Bronchial epithelial cell (primary cell): ENCODE measurements around the gene AMHR2. TPM values are rescaled to one million over a fixed set of nuclear protein-coding genes. Genes with fewer than 3 reads are reported as not detected.

Source experiments
- DNase-seq: peaks from one replicate; pipeline ENCODE4 v3.0.0-alpha.2; 2010; ENCODE audit warnings: low read depth
- FAIRE-seq: peaks from 2 replicates; lab custom pipeline; 2011; peaks lifted over from hg19 to GRCh38; lab: Jason Lieb, UNC
- H3K27me3 ChIP-seq: 2 replicates; pipeline ENCODE4 v1.5.1; 2011; ENCODE audit warnings: low read length; ENCODE audit not compliant: control insufficient read depth, insufficient read depth
- H3K36me3 ChIP-seq: 2 replicates; pipeline ENCODE4 v1.5.1; 2011; ENCODE audit warnings: low read length; ENCODE audit not compliant: control insufficient read depth, insufficient read depth
- H3K4me3 ChIP-seq: 2 replicates; pipeline ENCODE4 v1.5.1; 2011; ENCODE audit warnings: mild to moderate bottlenecking, low read depth, low read length, control low read depth
- total RNA-seq: library from RNA; depleted of rRNA; stranded (reverse); fragments of >200 nt; gene quantifications from 2 replicates; pipeline ENCODE4 v1.2.1, GENCODE V29; 2014
- TF ChIP-seq, protein P1 (sequence below): IDR thresholded peaks from 2 replicates; pipeline ENCODE4 v1.5.1; 2011; ENCODE audit warnings: mild to moderate bottlenecking, moderate library complexity, low read length, control low read depth, inconsistent platforms; ENCODE audit not compliant: insufficient read depth, severe bottlenecking

Gene AMHR2
- total RNA-seq, 1 donor from 2014 or later = not detected

DNA sequence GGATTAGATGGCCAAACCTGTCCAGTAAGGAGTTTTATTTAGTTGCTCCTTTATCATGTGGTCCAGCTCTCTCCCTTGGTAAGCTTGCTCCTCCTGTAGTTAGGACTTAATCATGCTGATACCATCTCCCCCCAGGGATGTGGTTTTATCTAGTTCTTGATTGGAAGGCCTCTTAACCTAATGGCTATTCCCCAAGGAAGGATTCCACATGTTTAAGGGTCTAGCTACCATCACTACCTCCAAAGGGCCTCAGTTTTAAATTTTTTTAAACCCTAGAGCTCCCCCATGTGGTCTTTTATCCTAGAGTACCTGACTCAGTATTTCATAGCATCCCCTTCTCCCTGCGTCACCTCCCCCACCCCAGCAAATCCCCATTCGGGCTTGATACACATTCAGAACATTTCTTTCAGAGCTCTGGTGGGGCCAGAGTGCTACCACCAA is 53.1 kb downstream of the AMHR2 start:
- H3K36me3 ChIP-seq = peaks cover 41% of the 10 kb centered on the region
- TF ChIP-seq, protein P1, sequence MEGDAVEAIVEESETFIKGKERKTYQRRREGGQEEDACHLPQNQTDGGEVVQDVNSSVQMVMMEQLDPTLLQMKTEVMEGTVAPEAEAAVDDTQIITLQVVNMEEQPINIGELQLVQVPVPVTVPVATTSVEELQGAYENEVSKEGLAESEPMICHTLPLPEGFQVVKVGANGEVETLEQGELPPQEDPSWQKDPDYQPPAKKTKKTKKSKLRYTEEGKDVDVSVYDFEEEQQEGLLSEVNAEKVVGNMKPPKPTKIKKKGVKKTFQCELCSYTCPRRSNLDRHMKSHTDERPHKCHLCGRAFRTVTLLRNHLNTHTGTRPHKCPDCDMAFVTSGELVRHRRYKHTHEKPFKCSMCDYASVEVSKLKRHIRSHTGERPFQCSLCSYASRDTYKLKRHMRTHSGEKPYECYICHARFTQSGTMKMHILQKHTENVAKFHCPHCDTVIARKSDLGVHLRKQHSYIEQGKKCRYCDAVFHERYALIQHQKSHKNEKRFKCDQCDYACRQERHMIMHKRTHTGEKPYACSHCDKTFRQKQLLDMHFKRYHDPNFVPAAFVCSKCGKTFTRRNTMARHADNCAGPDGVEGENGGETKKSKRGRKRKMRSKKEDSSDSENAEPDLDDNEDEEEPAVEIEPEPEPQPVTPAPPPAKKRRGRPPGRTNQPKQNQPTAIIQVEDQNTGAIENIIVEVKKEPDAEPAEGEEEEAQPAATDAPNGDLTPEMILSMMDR = peak; percentile 20
- no peak for FAIRE-seq
- H3K4me3 ChIP-seq = no peak overlapping the region
- DNase-seq = no peak
- no peaks in the 10 kb centered on the region for H3K27me3 ChIP-seq

DNA sequence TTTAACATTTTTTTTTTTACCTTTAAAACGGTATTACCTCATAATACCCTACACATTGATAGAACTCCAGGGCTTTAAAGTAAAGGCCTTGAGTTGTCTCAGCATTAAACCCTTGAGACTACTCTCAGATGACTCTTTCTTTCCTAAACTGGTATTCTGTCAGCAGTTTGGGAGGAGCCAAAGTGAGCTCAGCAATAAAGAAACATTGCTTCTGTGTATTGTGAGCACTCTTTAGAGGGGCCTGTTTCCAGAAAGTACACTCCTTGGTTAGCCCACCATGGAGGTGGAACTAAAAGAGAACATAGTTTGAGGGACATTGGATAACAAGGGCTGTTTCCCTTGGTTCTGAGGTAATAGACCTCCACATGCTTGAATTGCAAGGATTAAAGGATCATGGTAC is 55.2 kb downstream of the AMHR2 start:
- TF ChIP-seq, protein P1 = no peak
- no peak overlapping the region for H3K4me3 ChIP-seq
- H3K27me3 ChIP-seq = no peaks in the 10 kb centered on the region
- peaks cover 37% of the 10 kb centered on the region for H3K36me3 ChIP-seq
- FAIRE-seq (no peak), DNase-seq (no peak)

DNA sequence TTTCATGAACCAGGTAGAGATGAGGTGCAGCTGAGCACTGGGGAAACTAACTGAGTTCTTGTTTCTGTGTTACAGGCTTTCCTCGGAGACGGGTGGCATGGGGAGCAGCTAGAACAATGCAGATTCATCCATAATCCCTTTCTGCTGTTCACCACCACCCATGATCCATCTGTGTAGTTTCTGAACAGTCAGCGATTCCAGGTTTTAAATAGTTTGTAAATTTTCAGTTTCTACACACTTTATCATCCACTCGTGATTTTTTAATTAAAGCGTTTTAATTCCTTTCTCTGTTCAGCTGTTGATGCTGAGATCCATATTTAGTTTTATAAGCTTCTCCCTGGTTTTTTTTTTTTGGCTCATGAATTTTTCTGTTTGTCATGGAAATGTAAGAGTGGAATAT is 55.7 kb downstream of the AMHR2 start:
- DNase-seq (no peak), FAIRE-seq (no peak)
- no peaks in the 10 kb centered on the region for H3K27me3 ChIP-seq
- TF ChIP-seq, protein P1 = no peak
- no peak overlapping the region for H3K4me3 ChIP-seq
- H3K36me3 ChIP-seq = peaks cover 37% of the 10 kb centered on the region

DNA sequence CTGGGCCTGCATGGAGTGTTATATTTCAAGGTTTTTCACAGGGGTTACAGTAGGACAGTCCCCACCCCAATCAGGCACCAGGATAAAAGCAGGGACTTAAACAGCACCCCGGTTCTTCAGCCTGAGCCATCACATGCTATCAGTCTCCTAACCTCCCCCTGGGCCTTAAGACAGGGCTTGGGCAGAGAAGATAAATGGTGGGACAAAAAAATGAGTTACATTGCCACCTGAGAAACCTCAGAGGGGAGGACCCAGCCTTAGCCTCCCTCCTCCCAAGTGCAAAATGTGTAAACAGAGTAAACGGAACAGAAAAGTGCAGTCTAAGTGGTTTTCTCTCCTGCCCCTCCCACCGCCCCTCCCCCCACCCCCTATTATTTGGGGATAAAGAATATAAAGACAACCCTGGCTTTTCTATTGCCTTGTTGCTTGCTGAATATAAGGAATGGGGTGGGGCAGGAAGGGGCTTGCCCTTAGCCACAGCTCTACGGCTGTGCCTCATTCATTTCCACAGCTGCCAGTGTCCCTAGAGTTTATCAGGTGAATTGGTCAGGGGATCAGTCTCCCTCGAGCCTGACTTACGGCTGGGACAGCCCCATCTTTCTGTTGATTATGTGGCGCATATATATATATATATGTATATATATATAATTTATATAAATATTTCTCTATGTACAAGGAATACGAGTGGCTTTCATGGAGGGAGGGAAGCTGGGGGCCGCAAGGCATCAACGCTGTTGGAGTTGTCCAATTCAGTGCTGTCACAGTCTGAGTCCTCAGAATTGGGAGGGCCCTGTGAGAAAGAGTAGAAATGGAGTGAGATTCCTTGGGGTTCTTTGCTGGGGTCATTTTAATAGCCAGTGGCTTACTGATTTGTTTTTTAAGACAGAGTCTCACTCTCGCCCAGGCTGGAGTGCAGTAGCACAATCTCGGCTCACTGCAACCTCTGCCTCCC is 57.1 kb downstream of the AMHR2 start:
- FAIRE-seq = no peak
- Histone ChIP-seq H3K27me3 (no peaks in the 10 kb centered on the region), H3K4me3 (no peak overlapping the region), H3K36me3 (peaks cover 30% of the 10 kb centered on the region)
- DNase-seq = no peak
- TF ChIP-seq, protein P1 = no peak

Other genes starting within 250 kb of the AMHR2 start
- 15.2 and 16.6 TPM in 2 replicates for gene ZNF740, start 243.1 kb upstream of the AMHR2 start, total RNA-seq
- gene CSAD, start 242.9 kb upstream of the AMHR2 start, total RNA-seq = 6.6 and 11.1 TPM in 2 replicates
- 8.4 and 15.7 TPM in 2 replicates for gene ITGB7, start 216.6 kb upstream of the AMHR2 start, total RNA-seq
- gene RARG, start 191.6 kb upstream of the AMHR2 start, total RNA-seq = 24.7 and 74.6 TPM in 2 replicates
- gene ESPL1, start 155.6 kb upstream of the AMHR2 start, total RNA-seq = 0.26 and 1.4 TPM in 2 replicates
- 341 and 429 TPM in 2 replicates for gene PFDN5, start 128.3 kb upstream of the AMHR2 start, total RNA-seq
- 24.3 and 29.7 TPM in 2 replicates for gene MYG1, start 124.2 kb upstream of the AMHR2 start, total RNA-seq
- 28.9 and 31.9 TPM in 2 replicates for gene AAAS, start 102.2 kb upstream of the AMHR2 start, total RNA-seq
- gene SP7, start 87.5 kb upstream of the AMHR2 start, total RNA-seq = not detected in 2 replicates
- gene SP1, start 43.7 kb upstream of the AMHR2 start, total RNA-seq = 23.7 and 30.0 TPM in 2 replicates
- 29.0 and 40.5 TPM in 2 replicates for gene PRR13, start 17.9 kb downstream of the AMHR2 start, total RNA-seq
- gene PCBP2, start 28.2 kb downstream of the AMHR2 start, total RNA-seq = 128 and 133 TPM in 2 replicates
- 2.0 and 3.9 TPM in 2 replicates for gene MAP3K12, start 75.6 kb downstream of the AMHR2 start, total RNA-seq
- gene TARBP2, start 77.4 kb downstream of the AMHR2 start, total RNA-seq = 27.6 and 32.4 TPM in 2 replicates
- gene NPFF, start 83.6 kb downstream of the AMHR2 start, total RNA-seq = not detected in 2 replicates
- gene ATF7, start 202.5 kb downstream of the AMHR2 start, total RNA-seq = 5.3 and 6.4 TPM in 2 replicates